ENCODE results near the gene FICD.
"Not testable (repeated sequence)": the region's sequence is repeated elsewhere in the genome, so short reads cannot be mapped to it uniquely, and the experiment has no call there.

The FICD gene

DNA sequence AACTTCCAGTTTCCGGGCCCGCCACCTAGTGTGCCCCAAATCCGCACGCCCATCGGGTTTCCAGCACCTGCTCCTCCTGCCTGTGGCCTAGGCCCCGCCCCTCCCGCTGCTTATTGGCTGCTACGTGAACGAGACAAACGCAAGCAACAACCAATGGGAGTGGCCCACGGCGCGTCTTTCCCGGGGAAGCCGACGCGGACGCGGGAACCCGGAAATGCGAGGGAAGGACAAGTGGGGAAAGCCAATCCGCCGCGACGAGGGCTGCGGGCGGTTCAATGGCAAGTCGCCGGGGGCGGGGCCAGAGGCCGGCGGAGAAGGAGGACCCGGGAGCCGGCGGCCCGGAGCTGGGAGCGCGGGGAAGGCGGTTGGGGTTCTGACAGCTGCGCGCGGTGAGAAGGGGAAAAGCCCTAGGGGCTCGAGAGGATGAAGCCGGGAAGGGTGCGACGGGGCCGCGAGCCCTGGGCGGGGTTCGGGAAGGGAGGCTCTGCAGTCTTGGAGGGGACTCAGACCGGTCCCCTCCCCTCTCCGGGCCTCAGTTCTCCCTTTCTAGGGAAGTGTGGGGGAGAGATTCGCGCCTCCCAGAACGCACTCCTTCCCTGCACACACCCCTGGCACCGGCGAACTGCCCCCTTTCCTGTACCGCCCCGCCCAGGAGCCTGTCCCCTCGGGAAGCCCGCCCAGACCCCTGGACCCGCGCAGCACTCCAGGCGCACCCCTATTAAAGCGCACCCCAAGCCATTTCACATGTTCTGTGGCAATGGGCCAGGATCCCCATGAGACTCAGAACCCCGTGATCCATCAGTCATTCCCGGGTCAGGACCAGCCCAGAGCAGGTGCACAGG is at the start of gene FICD:
Gene FICD, plus strand, starts transcription at position 305 of the 842 bp plus-strand sequence. CDS start 1,696 bp downstream, outside the sequence.
- peak within 1 kb of the TSS; percentile 92 for H3K4me3 ChIP-seq (ENCODE audit: low read depth, low read length)
- DNase-seq (ENCODE audit: low read depth): peak; percentile 90

DNA sequence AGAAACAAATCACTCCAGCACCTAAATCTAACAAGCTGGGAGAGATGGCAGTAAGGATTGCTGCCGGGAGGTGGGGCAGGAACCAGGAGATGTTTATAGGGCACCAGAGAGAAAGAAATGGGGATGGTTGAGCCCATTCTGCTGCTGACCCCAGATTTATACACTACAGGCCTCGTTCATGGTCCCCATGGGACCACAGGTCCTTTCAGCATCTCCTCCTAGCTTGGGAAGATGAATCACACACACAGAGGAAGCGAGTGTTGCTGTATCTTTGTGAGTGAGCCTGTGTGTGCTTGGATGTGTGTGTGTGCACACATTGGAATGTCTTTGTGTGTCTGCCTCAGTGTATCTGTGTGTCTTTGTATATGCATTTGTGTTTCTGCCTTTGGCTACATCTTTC is 49.7 kb upstream of the FICD start:
- DNase-seq (ENCODE audit: low read depth): no peak
- H3K4me3 ChIP-seq (ENCODE audit: low read depth, low read length): no peak overlapping the region

DNA sequence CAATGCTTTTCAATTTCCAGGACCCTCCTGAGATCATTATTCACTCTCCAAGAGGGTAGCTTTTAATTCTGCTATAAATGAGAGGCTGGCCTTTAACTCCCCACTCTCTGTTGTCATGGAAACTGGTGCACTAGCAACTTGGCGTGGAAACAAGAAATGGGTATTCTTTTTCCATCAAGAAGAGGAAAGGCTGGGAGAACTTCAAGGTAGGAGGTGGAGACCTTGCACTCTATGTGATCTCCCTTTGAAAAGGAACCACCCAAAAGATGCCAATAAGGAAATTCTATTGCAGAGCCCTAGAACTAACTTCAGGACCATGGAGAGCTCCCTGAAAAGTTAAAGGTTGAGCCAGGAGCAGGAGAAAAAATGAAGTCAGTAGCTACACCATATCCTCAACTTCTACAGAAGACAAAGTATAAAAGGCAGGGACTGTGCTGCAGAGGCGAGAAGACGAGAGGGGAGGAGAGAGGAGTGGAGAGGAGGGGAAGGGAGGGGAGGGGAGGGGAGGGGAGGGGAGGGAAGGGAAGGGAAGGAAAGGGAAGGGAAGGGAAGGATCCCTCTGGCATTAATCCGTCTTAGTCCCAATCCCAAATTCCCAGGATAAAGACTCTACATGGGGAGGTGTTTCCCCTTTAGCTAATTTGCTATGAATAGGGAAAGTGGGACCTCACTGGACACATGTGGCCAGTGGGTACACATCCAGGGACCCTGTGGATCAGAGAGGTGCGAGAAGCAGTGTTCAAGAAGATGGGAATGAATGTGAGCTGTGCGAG is 46.7 kb upstream of the FICD start:
- no peak for DNase-seq (ENCODE audit: low read depth)

DNA sequence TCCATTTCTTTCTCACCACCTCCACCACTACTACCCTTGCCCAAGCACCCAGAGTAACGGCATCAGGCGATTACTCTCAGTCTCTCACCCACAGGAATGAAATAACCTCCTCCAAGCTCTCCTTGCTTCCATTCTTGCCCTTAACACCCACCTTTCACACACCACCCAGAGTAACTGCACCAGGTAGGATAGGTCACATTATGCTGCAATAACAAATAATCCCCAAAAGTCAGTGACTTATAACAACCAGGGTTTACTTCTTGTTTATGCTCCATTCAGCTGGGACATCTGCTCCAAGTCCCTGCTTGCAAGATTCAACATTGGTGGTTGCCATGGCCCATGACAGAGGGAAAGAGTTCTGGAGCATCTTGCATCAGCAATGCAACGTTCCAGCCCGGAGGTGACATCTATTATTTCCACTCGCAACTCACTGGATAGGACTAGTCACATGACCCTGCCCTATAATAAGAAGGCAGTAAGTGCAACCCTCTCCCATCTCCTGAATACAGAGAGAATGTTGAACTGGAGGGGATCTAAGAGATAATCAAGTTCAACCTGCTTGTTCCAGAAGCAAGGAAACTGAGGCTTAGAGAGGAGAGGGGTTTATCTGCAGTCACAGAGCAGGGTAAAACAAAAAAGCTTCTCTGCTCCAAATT is 41.5 kb upstream of the FICD start:
- no peak overlapping the region for H3K4me3 ChIP-seq (ENCODE audit: low read depth, low read length)
- DNase-seq (ENCODE audit: low read depth): no peak

More for the DNA sequence above, 46.7 kb upstream of the FICD start:
- H3K4me3 ChIP-seq (ENCODE audit: low read depth, low read length): no peak overlapping the region

DNA sequence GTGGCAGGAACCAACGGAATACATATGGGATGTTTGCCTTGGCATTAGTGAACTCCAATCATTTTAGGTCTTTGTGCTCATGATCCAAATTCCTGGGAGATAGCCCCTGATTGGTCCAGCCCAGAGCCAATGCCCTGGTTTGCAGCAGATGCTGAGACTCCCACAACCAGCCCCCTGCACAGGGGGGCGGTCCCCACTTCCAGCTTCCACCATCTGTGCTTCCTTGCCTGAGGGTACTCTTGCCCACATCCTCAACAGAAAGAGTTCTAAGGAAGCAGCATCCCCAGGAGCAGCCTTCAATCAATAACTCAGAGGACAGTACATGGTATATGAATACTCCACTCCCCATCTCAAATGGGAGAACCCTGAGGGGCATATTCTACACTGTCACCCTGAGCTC is 39.7 kb upstream of the FICD start:
- no peak overlapping the region for H3K4me3 ChIP-seq (ENCODE audit: low read depth, low read length)
- no peak for DNase-seq (ENCODE audit: low read depth)

DNA sequence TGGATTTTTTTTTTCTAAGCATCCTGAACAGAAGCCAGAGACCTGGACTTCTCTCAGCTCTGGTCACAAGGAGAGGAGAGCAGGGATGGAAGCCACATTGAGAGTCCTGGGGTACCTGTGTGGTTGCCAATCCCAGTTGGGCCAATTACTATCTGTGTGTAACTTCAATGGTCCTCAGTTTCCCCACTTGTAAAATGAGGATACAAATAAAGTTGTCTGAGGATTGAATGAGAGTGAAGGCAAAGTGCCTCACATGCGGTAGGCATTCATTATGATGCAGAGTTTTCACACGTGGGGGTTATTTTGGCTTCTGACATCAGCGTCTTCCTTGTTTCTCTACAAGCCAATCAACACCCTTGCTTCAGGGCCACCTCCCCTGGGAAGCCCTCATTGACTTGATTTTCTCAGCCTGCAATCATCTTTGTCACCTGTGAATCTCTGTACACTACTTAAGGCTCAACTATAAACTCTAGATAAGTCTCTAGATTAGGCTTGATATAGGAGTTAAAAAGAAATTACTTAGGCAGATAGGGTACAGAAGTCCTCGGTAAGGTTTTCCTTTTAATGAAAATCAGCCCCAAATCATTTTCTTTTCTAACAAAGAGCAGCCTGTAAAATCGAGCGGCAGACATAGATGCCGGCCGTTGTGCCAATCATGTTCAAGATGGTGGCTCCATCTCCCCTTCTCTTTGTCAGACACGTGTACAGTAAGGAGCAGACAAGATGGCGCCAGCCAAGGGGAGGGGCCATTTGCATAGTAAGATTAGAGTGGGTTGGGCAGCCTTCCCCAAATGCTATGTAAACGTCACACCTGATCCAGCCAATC is 37.8 kb upstream of the FICD start:
- H3K4me3 ChIP-seq (ENCODE audit: low read depth, low read length): no peak overlapping the region
- DNase-seq (ENCODE audit: low read depth): no peak

DNA sequence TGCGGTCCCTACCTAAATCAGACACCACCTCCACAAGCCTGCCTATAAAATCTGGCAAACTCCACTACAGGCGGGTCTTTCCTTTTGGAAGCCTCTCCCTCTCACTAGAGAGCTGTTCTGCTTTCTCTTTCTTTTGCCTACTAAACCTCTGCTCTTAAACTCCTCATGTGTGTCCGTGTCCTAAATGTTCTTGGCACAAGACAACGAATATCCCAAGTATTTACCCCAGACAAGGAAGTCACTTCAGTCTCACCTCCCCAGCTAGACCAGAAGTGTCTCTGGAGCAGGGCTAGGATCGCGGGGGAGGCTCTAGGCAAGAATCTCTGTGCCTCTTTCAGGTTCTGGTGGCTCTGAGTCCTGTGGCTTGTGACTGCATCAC is 37.2 kb upstream of the FICD start:
- DNase-seq (ENCODE audit: low read depth): no peak

DNA sequence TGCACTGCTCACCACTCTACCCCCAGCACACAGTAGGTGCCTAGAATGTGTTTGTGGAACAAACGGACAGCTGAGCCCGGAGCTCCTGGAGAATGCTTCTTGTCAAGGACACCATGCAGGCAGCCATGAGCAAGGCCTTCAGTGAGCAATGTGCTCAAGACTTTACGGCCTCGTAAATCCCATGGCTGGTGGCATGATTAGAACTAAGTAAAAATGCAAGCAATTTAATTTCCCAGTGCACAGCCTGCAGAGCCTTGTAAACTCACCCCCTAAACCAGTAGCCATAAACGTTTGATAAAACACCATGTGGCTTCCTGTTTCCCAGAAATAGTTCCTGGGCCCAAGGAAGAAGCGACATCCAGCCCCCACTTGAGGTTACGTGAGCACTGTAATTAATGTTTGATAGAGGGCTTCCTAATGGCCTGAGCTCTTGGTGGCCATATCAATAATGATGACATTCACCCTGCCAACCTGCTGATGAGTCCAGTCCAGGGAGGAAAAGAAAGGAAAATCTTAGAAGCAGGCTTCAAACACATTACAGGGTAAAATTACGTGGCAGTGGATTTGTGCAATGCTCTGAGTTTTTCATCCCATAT is 36.4 kb upstream of the FICD start:
- no peak overlapping the region for H3K4me3 ChIP-seq (ENCODE audit: low read depth, low read length)

More for the DNA sequence above, 37.2 kb upstream of the FICD start:
- no peak overlapping the region for H3K4me3 ChIP-seq (ENCODE audit: low read depth, low read length)

DNA sequence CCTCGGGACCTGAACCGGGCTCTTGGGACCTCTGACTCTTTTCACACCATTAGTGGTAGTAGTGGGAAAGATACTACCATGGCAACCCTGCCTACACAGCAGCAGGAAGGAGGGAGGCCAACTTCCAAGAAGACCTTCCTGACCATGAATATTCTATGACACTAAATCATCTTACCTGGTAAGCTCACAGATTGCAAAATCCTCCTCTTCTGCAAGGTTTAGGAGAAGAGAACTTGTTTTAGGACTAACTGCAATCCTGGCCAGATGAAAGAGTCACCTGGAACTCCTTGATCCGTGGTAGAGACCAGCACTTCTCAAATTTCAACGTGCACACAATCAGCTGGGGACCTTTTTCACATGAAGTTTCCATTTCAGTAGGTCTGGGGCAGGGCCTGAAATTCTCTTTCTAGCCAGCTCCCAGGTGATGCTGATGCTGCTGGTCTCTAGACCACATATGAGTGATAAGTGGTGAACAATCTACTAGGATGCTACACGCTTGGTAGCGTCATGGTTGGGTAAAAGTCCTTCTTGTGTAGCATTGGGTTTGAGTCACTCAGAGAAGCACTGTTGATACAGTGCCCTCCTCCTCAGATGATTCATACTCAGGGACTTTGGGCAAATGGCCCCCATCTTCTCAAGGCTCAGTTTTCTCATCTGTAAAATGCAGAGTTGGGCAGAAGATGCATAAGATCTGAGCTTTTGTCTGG is 35.6 kb upstream of the FICD start:
- DNase-seq (ENCODE audit: low read depth): no peak
- H3K4me3 ChIP-seq (ENCODE audit: low read depth, low read length): no peak overlapping the region

More for the DNA sequence above, 36.4 kb upstream of the FICD start:
- DNase-seq (ENCODE audit: low read depth): no peak

DNA sequence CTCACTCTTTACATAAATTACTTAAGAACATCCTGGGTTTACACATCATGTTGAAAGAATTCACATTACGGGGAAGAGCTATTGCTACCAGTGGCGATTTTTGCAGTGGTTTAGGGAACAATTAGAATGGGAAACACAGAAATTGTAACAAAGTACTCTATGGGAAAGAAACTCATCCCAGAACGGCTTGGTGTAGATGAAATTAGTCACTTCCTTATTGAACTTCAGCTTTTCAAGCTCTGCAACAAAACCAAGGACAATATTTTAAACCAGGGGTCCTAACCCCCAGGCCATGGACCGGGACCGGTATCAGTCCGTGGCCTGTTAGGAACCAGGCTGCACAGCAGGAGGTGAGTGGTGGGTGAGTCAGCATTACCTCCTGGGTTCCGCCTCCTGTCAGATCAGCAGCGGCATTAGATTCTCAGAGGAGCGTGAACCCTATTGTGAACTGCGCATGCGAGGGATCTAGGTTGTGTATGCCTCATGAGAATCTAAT is 32.3 kb upstream of the FICD start:
- no peak overlapping the region for H3K4me3 ChIP-seq (ENCODE audit: low read depth, low read length)
- DNase-seq (ENCODE audit: low read depth): no peak

DNA sequence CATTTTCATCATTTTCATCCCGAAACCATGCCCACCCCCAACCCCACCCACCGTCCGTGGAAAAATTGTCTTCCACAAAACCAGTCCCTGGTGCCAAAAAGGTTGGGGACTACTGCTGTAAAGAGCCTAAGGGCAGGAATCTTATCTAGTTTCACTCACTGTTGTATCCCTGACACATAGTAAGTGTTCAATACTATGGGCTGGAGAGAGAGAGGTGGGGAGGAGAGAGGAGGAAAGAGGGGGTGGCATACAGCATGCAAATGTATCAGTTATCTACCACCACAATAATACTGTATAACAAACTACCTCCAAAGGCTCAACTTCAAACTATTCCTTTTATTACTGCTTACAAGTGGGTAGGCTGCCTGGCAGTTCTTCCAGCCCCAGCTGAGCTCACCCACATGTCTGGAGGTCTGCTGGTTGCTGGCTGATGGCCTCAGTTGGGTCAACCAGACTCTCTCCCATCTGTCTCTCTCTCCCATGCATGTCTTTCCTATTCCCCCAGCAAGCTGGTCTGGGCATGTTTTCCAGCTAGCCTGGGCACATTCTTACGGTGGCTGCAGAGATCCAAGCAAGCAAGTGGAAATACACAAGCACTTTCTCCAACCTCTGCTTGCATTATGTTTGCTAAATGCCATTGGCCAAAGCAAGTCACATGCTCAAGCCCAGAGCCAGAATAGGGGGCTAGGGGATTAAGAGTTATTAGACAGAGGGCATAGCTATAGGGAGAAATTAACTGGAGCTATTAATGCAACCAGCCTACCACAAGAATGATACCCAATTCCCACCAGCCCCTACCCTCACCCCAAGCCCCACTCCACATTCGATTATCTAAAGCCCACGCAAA is 31.6 kb upstream of the FICD start:
- H3K4me3 ChIP-seq (ENCODE audit: low read depth, low read length): no peak overlapping the region
- no peak for DNase-seq (ENCODE audit: low read depth)

DNA sequence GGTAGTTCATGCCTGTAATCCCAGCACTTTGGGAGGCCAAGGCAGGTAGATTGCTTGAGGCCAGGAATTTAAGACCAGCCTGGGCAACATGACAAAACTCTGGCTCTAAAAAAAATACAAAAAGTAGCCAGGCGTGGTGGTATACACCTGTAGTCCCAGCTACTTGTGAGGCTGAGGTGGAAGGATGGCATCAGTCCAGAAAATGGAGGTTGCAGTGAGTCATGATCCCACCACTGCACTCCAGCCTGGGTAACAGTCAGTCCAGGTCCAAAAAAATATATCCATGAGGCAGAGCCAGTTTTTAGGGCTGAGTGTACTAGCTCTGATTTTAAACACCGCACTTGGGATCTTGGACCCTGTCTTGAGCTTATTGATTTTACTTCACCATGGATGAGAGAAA is 30.6 kb upstream of the FICD start:
- H3K4me3 ChIP-seq (ENCODE audit: low read depth, low read length): no peak overlapping the region
- DNase-seq (ENCODE audit: low read depth): no peak

DNA sequence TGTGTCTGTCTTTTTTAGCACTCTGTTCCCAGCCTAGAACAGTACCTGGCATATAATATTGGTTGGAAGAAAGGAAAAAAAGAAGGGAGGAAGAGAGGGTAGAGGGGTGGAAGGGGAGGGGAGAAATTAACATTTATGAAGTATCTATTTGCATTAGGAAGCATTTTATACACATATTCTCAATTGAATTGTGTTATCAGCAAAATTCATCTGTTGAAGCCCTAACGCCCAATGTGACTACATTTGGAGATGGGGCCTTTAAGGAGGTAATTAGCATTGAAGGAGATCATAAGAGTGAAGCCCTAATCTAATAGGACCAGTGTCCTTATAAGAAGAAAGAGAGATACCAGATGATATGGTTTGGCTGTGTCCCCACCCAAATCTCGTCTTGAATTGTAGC is 30.2 kb upstream of the FICD start:
- no peak overlapping the region for H3K4me3 ChIP-seq (ENCODE audit: low read depth, low read length)

DNA sequence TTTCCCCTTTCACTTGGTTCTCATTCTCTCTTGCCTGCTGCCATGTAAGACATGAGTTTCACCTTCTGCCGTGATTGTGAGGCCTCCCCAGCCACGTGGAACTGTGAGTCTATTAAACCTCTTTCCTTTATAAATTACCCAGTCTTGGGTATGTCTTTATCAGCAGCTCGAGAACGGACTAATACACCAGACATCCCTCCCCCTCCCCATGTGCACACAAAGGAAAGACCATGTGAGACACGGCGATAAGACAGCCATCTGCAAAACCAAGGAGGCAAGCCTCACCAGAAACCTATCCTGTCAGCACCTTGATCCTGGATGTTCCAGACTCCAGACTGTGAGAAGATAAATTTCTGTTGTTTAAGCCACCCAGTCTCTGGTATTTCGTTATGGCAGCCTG is 29.7 kb upstream of the FICD start:
- DNase-seq (ENCODE audit: low read depth); H3K4me3 ChIP-seq (ENCODE audit: low read depth, low read length): not testable (repeated sequence)

More for the DNA sequence above, 30.2 kb upstream of the FICD start:
- DNase-seq (ENCODE audit: low read depth): no peak

DNA sequence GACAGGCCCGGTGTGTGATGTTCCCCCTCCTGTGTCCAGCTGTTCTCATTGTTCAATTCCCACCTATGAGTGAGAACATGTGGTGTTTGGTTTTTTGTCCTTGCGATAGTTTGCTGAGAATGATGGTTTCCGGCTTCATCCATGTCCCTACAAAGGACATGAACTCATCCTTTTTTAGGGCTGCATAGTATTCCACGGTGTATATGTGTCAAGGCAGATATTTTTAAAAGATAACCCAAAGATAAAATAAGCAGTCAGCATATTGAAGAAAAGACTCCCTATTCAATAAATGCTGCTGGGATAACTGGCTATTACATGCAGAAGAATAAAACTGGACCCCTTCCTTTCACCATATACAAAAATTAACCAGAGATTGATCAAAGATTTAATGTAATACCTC is 28.0 kb upstream of the FICD start:
- DNase-seq (ENCODE audit: low read depth): not testable (repeated sequence)

DNA sequence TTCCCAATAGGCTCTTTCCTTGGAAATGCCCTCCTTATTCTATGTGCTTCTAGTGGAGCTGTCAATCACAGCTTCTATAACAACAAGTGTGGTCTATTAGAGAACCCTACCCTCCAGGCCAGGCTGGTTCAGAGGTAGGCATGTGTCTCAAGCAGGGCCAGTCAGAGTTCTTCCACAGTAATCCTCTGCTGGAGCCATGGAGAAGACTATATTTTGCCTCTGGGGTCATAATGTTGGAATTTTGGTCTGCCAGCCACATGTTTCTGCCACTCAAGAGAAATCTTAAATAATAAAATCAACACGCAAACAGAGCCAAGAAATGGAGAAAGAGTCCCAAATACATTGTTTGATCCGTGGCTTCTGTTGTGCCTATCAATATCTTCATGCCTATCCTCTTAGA is 23.8 kb upstream of the FICD start:
- H3K4me3 ChIP-seq (ENCODE audit: low read depth, low read length): no peak overlapping the region
- no peak for DNase-seq (ENCODE audit: low read depth)

More for the DNA sequence above, 28.0 kb upstream of the FICD start:
- H3K4me3 ChIP-seq (ENCODE audit: low read depth, low read length): not testable (repeated sequence)

DNA sequence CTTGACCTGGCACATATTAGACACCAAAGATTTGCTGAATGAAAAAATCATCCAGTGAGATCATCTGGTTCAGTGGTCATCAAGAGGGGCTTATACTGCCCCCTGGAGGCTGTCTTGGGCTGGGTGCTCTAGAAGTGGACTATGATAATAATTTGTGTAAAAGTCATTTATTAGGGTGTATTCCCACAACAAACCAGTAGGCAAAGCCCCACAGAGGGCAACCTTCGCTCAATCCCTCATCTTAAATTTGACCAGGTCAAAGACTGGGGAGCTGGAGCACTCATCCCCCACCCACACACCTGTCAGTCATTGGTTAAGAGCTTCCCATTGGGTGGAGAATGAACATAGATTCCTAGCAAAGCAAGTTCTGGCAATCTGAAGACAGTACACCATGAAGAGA is 20.0 kb upstream of the FICD start:
- no peak for DNase-seq (ENCODE audit: low read depth)

More for the DNA sequence above, 20.0 kb upstream of the FICD start:
- no peak overlapping the region for H3K4me3 ChIP-seq (ENCODE audit: low read depth, low read length)

Data from skeletal muscle cell (primary cell).